ENCODE results near the gene NGFR. TPM values are rescaled to one million over a fixed set of nuclear protein-coding genes. Genes with fewer than 3 reads are reported as not detected.

The NGFR gene
- total RNA-seq, 1 experiment from 2014 or later = not detected

DNA sequence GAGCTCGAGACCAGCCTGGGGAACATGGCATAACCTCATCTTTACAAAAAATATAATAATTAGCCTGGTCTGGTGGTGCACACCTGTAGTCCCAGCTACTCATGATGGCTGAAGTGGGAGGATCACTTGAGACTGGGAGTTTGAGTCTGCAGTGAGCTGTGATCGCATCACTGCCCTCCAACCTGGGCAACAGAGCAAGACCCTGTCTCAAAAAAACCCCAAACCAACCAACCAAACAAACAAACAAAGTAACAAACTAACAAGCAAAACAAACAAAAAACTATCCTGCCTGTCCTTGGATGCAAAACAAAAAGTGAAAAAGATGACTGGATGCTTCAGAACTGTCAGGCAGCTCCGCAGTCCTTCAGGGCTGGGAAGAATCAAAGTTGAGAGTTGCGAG, 5.7 kb upstream of the NGFR start:
- Histone ChIP-seq H3K27ac (ENCODE audit: low read length) (no peak overlapping the region), H3K9me3 (ENCODE audit: low read length) (no peaks in the 10 kb centered on the region), H3K27me3 (ENCODE audit: low read length) (peaks cover 58% of the 10 kb centered on the region), H3K4me3 (ENCODE audit: low read length) (no peak overlapping the region), H3K9me2 (replicated peaks; ENCODE audit: low read length) (no peaks in the 10 kb centered on the region), H3K4me1 (ENCODE audit: insufficient read depth, low read length) (no peaks in the 10 kb centered on the region), H3K9ac (ENCODE audit: low read length) (no peak overlapping the region), H3K79me2 (ENCODE audit: low read length) (no peaks in the 10 kb centered on the region), H3K36me3 (ENCODE audit: low read depth, low read length) (no peaks in the 10 kb centered on the region), H2AFZ (ENCODE audit: low read length) (no peak overlapping the region), H3K4me2 (ENCODE audit: low read length) (no peak overlapping the region), H3F3A (ENCODE audit: low read length, unreplicated experiment) (no peaks in the 10 kb centered on the region), H4K20me1 (ENCODE audit: low read length) (no peaks in the 10 kb centered on the region)
- no TSS peak for BruUV-seq (replicated peaks)
- TF ChIP-seq EZH2phosphoT487 (IDR thresholded peaks at IDR 0.05; ENCODE audit: borderline replicate concordance, low read length) (no peak), EZH2 (IDR thresholded peaks at IDR 0.05; ENCODE audit: low read length, unreplicated experiment) (no peak)
- TF ChIP-seq, protein P1, sequence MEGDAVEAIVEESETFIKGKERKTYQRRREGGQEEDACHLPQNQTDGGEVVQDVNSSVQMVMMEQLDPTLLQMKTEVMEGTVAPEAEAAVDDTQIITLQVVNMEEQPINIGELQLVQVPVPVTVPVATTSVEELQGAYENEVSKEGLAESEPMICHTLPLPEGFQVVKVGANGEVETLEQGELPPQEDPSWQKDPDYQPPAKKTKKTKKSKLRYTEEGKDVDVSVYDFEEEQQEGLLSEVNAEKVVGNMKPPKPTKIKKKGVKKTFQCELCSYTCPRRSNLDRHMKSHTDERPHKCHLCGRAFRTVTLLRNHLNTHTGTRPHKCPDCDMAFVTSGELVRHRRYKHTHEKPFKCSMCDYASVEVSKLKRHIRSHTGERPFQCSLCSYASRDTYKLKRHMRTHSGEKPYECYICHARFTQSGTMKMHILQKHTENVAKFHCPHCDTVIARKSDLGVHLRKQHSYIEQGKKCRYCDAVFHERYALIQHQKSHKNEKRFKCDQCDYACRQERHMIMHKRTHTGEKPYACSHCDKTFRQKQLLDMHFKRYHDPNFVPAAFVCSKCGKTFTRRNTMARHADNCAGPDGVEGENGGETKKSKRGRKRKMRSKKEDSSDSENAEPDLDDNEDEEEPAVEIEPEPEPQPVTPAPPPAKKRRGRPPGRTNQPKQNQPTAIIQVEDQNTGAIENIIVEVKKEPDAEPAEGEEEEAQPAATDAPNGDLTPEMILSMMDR (conservative IDR thresholded peaks at IDR 0.05; ENCODE audit: low read depth, low read length) = no peak
- ATAC-seq (no peak), DNase-seq (no peak)
- POLR2A ChIA-PET (ENCODE audit: unreplicated experiment) = no interaction called here
- CTCF ChIA-PET = no interaction called here
- intact Hi-C loops (cut with micrococcal nuclease) = no loop called here

DNA sequence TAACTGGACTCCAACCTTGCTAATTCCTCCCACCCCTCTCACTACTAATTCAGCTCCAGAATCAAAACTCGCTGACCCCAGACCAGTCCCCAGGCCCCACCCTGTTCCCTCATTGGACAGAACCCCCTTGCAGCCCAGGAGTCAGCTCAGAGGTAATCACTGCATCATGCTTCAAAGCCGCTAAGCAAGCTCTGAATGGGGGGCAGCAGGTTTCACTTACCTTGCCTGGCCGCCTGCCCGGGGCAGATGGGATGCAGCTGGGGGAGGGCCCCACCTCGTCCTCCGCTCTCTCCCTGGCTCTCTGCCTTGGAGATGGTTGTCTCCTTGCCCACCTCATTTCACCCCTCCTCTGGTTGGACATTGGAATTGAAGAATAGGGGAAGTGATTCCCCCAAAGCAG, 4.8 kb upstream of the NGFR start:
- H3K4me1 ChIP-seq (ENCODE audit: insufficient read depth, low read length) = peaks cover 1% of the 10 kb centered on the region; the same call in 1 of the 2 replicates
- H3F3A ChIP-seq (ENCODE audit: low read length, unreplicated experiment) = no peaks in the 10 kb centered on the region
- no peaks in the 10 kb centered on the region for H4K20me1 ChIP-seq (ENCODE audit: low read length)
- no peak overlapping the region for H3K9ac ChIP-seq (ENCODE audit: low read length)
- H3K9me2 ChIP-seq (replicated peaks; ENCODE audit: low read length) = no peaks in the 10 kb centered on the region
- no peak overlapping the region for H3K27ac ChIP-seq (ENCODE audit: low read length)
- intact Hi-C loops (cut with micrococcal nuclease) = no loop called here
- H3K36me3 ChIP-seq (ENCODE audit: low read depth, low read length) = no peaks in the 10 kb centered on the region
- ATAC-seq (no peak), DNase-seq (no peak)
- no peak overlapping the region for H3K4me3 ChIP-seq (ENCODE audit: low read length)
- no peak overlapping the region for H2AFZ ChIP-seq (ENCODE audit: low read length)
- H3K4me2 ChIP-seq (ENCODE audit: low read length) = no peak overlapping the region
- no peaks in the 10 kb centered on the region for H3K9me3 ChIP-seq (ENCODE audit: low read length)
- peaks cover 55% of the 10 kb centered on the region for H3K27me3 ChIP-seq (ENCODE audit: low read length)
- H3K79me2 ChIP-seq (ENCODE audit: low read length) = no peaks in the 10 kb centered on the region
- POLR2A ChIA-PET (ENCODE audit: unreplicated experiment) = no interaction called here
- CTCF ChIA-PET = no interaction called here
- no peak for TF ChIP-seq EZH2 (IDR thresholded peaks at IDR 0.05; ENCODE audit: low read length, unreplicated experiment)
- TF ChIP-seq, protein P1 (conservative IDR thresholded peaks at IDR 0.05; ENCODE audit: low read depth, low read length) = no peak
- TF ChIP-seq EZH2phosphoT487 (IDR thresholded peaks at IDR 0.05; ENCODE audit: borderline replicate concordance, low read length) = no peak
- no TSS peak for BruUV-seq (replicated peaks)

GRCh38 chr17:49491192-49491769, 3.8 kb upstream of the NGFR start:
- H3K36me3 ChIP-seq (ENCODE audit: low read depth, low read length) = no peaks in the 10 kb centered on the region
- H3K4me1 ChIP-seq (ENCODE audit: insufficient read depth, low read length) = peaks cover 7% of the 10 kb centered on the region; the same call in 1 of the 2 replicates
- no peak overlapping the region for H3K4me2 ChIP-seq (ENCODE audit: low read length)
- no peak overlapping the region for H3K9ac ChIP-seq (ENCODE audit: low read length)
- H3K79me2 ChIP-seq (ENCODE audit: low read length) = no peaks in the 10 kb centered on the region
- H3K4me3 ChIP-seq (ENCODE audit: low read length) = no peak overlapping the region
- H4K20me1 ChIP-seq (ENCODE audit: low read length) = no peaks in the 10 kb centered on the region
- H3K27ac ChIP-seq (ENCODE audit: low read length) = no peak overlapping the region
- no peaks in the 10 kb centered on the region for H3F3A ChIP-seq (ENCODE audit: low read length, unreplicated experiment)
- H3K9me3 ChIP-seq (ENCODE audit: low read length) = no peaks in the 10 kb centered on the region
- CTCF ChIA-PET = no interaction called here
- DNase-seq (no peak), ATAC-seq (no peak)
- BruUV-seq (replicated peaks) = no TSS peak
- POLR2A ChIA-PET (ENCODE audit: unreplicated experiment) = interaction anchor here (0.6 kb wide), 1 partner anchor 32 kb away, joined by 3 read pairs; no protein-coding TSS in a partner anchor
- TF ChIP-seq, protein P1 (conservative IDR thresholded peaks at IDR 0.05; ENCODE audit: low read depth, low read length) = no peak
- no peak for TF ChIP-seq EZH2 (IDR thresholded peaks at IDR 0.05; ENCODE audit: low read length, unreplicated experiment)
- no peak for TF ChIP-seq EZH2phosphoT487 (IDR thresholded peaks at IDR 0.05; ENCODE audit: borderline replicate concordance, low read length)
- H3K27me3 ChIP-seq (ENCODE audit: low read length) = peaks cover 55% of the 10 kb centered on the region
- no peaks in the 10 kb centered on the region for H3K9me2 ChIP-seq (replicated peaks; ENCODE audit: low read length)
- H2AFZ ChIP-seq (ENCODE audit: low read length) = no peak overlapping the region
- intact Hi-C loops (cut with micrococcal nuclease) = no loop called here
